ENCODE data around the gene MFSD11.

GRCh38 chr17:76784926-76785325 is 47.0 kb downstream of the MFSD11 start:
- TF ChIP-seq CTCF (IDR thresholded peaks at IDR 0.05; ENCODE audit: poor library complexity, severe bottlenecking), result no peak
- no peak for TF ChIP-seq EZH2 (IDR thresholded peaks at IDR 0.05; ENCODE audit: borderline replicate concordance, insufficient read depth, low read length, poor library complexity, severe bottlenecking)
- TF ChIP-seq TAF1 (IDR thresholded peaks at IDR 0.05; ENCODE audit: low read depth), result no peak
- TF ChIP-seq POLR2AphosphoS5 (IDR thresholded peaks at IDR 0.05), result no peak
- no peak for TF ChIP-seq EP300 (conservative IDR thresholded peaks at IDR 0.05; ENCODE audit: poor library complexity, severe bottlenecking)

All from neural cell (in vitro differentiated cells).